ENCODE data around the gene TMC6. TPM values are rescaled to one million over a fixed set of nuclear protein-coding genes. Genes with fewer than 3 reads are reported as not detected.
A peak's percentile ranks its signal among the peaks of the same experiment; 100 is the strongest.

The TMC6 gene
- total RNA-seq, 1 donor from 2014 or later = 19.6 TPM

DNA sequence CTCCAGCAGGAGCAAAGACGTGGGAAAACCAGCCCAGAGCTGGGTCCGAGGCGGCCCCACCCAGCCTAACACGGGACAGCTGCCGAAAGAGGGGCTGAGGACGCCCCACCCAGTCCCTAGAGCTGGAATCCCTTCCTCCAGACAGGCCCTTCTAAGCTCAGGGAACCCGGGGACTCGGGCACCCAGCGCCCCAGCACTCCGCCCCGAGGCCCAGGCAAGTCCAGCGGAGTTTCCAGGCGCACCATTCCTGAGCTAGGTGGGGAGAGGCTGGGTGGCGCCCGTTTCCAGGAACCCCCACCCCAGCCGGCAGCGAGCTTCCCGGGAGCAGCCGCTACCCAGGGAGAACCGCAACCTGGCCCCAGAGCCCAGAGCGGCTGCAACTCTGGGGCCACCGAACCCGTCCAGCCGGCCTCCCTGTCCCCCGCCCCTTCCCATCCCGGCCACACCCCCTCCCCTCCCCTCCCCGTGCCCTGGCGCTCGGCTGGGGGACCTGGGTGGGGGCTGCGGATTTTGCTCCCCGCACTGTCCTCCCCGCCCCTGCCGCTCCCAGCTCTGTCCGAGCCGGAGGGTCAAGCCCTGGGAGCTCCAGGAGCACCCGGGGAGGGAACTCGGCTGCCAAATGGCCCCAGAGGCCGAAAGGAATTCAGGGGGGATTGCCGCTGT lies 536 bp downstream of the TMC6 start:
- peak overlapping the region; percentile 36 for H3K27ac Mint-ChIP-seq (ENCODE audit: unreplicated experiment)
- H3K27me3 Mint-ChIP-seq (ENCODE audit: low read depth) = no peaks in the 10 kb centered on the region
- DNase-seq (ENCODE audit: low spot score) = no peak
- TF ChIP-seq, protein P1, sequence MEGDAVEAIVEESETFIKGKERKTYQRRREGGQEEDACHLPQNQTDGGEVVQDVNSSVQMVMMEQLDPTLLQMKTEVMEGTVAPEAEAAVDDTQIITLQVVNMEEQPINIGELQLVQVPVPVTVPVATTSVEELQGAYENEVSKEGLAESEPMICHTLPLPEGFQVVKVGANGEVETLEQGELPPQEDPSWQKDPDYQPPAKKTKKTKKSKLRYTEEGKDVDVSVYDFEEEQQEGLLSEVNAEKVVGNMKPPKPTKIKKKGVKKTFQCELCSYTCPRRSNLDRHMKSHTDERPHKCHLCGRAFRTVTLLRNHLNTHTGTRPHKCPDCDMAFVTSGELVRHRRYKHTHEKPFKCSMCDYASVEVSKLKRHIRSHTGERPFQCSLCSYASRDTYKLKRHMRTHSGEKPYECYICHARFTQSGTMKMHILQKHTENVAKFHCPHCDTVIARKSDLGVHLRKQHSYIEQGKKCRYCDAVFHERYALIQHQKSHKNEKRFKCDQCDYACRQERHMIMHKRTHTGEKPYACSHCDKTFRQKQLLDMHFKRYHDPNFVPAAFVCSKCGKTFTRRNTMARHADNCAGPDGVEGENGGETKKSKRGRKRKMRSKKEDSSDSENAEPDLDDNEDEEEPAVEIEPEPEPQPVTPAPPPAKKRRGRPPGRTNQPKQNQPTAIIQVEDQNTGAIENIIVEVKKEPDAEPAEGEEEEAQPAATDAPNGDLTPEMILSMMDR (IDR thresholded peaks at IDR 0.05) = no peak
- peaks cover 12% of the 10 kb centered on the region for H3K4me1 Mint-ChIP-seq (ENCODE audit: low read depth)
- peaks cover 2% of the 10 kb centered on the region for H3K36me3 Mint-ChIP-seq (ENCODE audit: low read depth)
- peak overlapping the region; percentile 77 for H3K4me3 Mint-ChIP-seq (ENCODE audit: unreplicated experiment)
- H3K9me3 Mint-ChIP-seq (ENCODE audit: low read depth) = no peaks in the 10 kb centered on the region

DNA sequence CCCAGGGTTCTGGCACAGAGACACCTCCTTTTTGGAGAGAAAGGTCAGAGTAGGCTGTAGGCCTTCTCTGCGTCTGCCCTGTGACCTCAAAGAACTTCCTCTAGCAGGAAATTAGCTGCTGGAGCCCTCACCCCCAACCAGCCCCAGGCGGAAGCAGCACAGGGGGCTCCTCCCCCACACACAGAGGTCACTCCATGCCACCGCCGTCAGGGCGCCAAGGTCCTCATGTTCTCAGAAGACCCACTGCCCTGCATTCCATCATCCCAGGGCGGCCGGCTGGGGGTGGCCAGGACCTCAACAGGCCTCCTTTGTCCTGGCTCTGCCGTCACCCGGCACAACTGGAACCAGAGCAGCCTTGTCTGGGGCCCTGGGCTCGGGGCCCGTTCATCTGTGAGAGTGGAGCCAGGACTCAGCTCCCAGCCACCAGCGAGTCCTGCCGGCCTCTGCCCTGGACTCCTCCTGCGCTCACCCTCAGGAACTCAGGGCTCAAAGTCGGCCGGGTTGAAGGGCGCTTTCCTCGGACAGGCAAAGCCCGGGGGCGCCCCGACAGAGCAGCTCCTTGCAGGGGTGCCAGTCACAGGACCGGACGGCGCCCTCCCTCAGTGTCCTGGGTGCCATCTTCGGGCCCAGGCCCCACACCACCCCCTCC lies 1.2 kb downstream of the TMC6 start:
- H3K4me3 Mint-ChIP-seq (ENCODE audit: unreplicated experiment) = peak overlapping the region; percentile 77

DNA sequence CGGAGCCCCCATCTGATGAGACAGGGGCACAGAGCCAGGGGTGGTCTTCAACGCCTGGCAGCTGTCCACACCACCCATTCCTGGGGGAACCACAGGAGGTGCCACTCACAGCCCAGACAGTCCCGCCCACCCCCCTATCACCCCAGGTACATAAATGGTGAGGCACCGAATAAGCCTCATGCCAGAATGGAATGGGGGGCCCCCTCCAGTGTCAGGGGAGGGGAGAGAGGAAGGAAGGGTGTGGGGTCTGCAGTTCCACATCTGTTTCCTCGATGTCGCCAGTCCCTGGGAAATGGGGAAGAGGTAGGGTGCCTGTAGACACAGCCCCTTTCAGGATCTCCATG lies 1.7 kb downstream of the TMC6 start:
- Mint-ChIP-seq H3K27ac (ENCODE audit: unreplicated experiment) (no peak overlapping the region), H3K36me3 (ENCODE audit: low read depth) (peaks cover 2% of the 10 kb centered on the region), H3K4me1 (ENCODE audit: low read depth) (peaks cover 12% of the 10 kb centered on the region), H3K4me3 (ENCODE audit: unreplicated experiment) (peak overlapping the region; percentile 77), H3K27me3 (ENCODE audit: low read depth) (no peaks in the 10 kb centered on the region), H3K9me3 (ENCODE audit: low read depth) (no peaks in the 10 kb centered on the region)
- TF ChIP-seq, protein P1 (IDR thresholded peaks at IDR 0.05) = no peak
- no peak for DNase-seq (ENCODE audit: low spot score)

More for the DNA sequence above, 1.2 kb downstream of the TMC6 start:
- H3K27me3 Mint-ChIP-seq (ENCODE audit: low read depth) = no peaks in the 10 kb centered on the region
- peak overlapping the region; percentile 36 for H3K27ac Mint-ChIP-seq (ENCODE audit: unreplicated experiment)
- no peaks in the 10 kb centered on the region for H3K9me3 Mint-ChIP-seq (ENCODE audit: low read depth)
- peaks cover 12% of the 10 kb centered on the region for H3K4me1 Mint-ChIP-seq (ENCODE audit: low read depth)
- peaks cover 2% of the 10 kb centered on the region for H3K36me3 Mint-ChIP-seq (ENCODE audit: low read depth)
- DNase-seq (ENCODE audit: low spot score) = no peak
- TF ChIP-seq, protein P1 (IDR thresholded peaks at IDR 0.05) = no peak

DNA sequence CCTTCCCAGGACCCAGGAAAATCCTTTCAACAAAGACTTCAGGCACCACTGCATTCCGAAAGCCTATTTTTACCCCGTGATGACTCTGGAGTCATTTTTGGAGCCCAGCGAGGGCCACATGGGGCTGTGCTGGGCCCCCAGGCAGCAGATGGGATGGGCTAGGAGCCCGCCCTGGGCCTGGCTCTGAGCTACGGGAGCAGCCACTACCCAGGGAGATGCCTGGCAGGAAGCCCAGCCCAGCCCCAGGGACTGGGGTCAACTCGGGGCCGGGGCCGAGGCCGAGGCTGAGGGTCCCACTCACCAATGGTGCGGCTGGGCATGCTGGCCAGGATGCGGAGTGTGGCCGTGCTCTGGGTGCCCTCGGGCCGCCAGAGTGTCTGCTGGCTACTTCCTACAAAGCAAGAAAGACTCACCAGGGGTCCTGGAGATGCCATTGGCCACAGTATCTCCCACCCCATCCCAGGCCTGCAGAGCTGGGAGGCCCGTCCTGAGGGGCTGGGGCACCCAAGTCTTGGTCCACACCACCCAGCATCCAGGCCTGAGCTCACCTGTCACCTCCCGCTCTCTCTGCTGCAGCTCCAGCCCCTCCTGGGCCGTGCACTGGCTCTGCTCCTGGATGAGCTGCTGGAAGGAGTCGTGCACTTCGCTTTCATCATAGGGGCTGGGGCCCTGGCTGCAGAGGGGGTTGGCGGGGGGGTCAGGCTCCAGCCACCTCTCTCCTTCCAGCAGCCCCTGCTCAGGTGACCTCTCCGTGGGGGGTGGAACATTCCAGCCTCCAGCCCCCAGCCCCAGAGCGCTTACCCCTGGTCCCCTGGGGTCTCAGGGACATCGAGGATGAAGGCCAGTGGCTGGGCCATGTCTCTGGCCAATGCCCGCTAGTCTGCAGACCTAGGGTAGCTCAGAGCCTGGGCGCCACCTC lies 2.3 kb downstream of the TMC6 start:
- Mint-ChIP-seq H3K36me3 (ENCODE audit: low read depth) (peaks cover 2% of the 10 kb centered on the region), H3K27ac (ENCODE audit: unreplicated experiment) (no peak overlapping the region), H3K4me3 (ENCODE audit: unreplicated experiment) (peak overlapping the region; percentile 9), H3K9me3 (ENCODE audit: low read depth) (no peaks in the 10 kb centered on the region), H3K4me1 (ENCODE audit: low read depth) (peaks cover 12% of the 10 kb centered on the region), H3K27me3 (ENCODE audit: low read depth) (no peaks in the 10 kb centered on the region)
- DNase-seq (ENCODE audit: low spot score) = no peak
- TF ChIP-seq, protein P1 (IDR thresholded peaks at IDR 0.05) = no peak
